ENCODE measurements around the gene QPCT.
A peak's percentile ranks its signal among the peaks of the same experiment; 100 is the strongest.
"Not testable (repeated sequence)": the region's sequence is repeated elsewhere in the genome, so short reads cannot be mapped to it uniquely, and the experiment has no call there.

Gene QPCT

GRCh38 chr2:37391711-37392110 is 47.3 kb downstream of the QPCT start:
- no peak for DNase-seq (ENCODE audit: low spot score)

- no peak for DNase-seq (ENCODE audit: low spot score)
Measured at GRCh38 chr2:37392428-37392827, 48.0 kb downstream of the QPCT start.

- DNase-seq (ENCODE audit: low spot score): no peak
Measured at GRCh38 chr2:37394263-37394662, 49.8 kb downstream of the QPCT start.

- no peak for DNase-seq (ENCODE audit: low spot score)
Measured at GRCh38 chr2:37394796-37395555, 50.5 kb downstream of the QPCT start.

- no peak for DNase-seq (ENCODE audit: low spot score)
Measured at GRCh38 chr2:37396890-37397565, 52.6 kb downstream of the QPCT start.

DNA sequence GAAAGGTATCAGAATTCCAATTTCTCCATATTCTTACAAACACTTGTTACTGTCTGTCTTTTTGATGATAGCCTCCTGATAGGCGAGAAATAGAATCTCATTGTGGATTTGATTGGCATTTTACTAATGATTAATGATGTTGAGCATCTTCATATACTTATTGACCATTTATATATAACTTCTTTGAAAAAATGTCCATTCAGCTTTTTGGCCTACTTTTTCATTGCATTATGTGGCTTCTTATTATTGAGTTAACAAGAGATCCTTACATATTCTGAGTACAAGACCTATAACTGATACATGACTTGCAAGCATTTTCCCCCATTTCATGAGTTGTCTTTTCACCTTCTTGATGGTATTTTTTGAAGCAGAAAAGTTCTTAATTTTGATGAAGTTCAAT is 54.6 kb downstream of the QPCT start:
- DNase-seq (ENCODE audit: low spot score): no peak

- DNase-seq (ENCODE audit: low spot score): no peak
Measured at GRCh38 chr2:37400041-37400440, 55.6 kb downstream of the QPCT start.

DNA sequence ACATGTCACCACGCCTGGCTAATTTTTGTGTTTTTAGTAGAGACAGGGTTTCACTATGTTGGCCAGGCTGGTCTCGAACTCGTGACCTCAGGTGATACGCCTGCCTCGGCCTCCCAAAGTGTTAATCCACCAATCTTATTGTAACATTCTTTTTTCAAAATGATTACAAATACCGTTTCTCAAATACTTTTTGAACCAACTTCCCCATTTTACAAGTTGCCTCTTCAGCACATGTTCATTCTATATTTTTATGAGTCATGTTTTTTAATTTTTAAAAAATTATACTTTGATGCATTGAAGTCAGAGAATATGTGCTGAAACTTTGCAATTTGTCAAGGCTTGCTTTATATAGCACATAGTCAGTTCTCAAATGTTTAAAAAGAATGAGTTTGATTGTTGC is 58.2 kb downstream of the QPCT start:
- no peak for DNase-seq (ENCODE audit: low spot score)

GRCh38 chr2:37405781-37406180 is 61.4 kb downstream of the QPCT start:
- DNase-seq (ENCODE audit: low spot score): no peak

GRCh38 chr2:37412231-37412630 is 67.8 kb downstream of the QPCT start:
- no peak for DNase-seq (ENCODE audit: low spot score)

- not testable (repeated sequence) for DNase-seq (ENCODE audit: low spot score)
Measured at GRCh38 chr2:37413911-37414469, 69.6 kb downstream of the QPCT start.

DNA sequence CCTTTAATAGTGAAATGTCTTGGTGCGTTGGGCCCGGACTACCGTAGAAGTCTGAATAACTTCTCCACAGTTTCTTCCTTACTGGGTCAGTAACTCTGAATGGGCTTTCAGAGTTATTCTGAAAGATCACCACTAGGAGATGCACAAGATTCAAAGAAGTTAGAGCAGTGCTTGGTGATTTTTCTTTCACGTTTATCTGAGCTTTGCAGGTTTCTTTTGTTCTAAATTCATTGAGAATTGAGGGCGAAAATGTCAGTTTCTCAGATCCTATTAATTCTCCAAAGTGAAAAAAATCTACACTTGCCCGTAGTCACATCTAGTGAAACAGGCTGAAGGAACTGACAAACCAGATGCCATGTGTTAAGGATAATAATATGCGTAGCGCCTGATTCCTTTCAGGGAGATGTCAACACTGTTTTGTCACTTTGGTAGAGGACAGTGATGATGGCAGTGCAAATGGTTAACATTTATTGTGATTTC is 70.1 kb downstream of the QPCT start:
- peak; percentile 26 for DNase-seq (ENCODE audit: low spot score)

DNA sequence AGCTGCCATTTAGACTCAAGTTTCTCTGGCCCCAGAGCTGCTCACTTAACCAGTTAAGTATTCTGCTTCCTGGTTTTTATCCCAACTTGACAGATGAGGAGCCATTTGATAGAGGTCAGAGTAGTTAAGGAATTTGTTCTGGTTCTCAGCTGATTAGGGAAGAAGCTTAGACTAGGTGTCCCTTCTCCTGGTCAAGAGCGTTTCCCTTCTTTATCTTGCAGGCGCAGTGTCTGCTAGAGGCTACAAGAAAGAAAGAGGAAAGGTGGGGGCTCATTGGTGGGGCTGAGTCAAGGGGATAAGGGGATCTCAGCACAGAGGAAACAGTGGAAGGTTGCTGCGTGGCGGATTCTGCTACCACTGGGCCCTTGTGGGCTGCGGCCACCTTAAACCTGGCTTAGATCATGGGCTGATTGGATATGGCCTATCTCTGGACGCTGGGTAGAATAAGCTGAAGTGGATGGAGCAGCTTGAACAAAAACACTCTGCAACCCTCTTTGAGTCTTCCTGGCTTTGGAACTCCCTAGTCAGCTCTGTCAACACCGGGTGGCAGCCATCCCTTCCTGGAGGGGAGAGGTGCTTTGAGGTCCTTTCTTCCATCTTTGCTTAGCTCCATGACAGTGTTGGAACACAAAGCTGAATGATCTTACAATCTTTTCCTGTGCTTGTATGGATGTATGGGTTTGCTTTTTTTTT is 70.8 kb downstream of the QPCT start:
- no peak for DNase-seq (ENCODE audit: low spot score)

DNA sequence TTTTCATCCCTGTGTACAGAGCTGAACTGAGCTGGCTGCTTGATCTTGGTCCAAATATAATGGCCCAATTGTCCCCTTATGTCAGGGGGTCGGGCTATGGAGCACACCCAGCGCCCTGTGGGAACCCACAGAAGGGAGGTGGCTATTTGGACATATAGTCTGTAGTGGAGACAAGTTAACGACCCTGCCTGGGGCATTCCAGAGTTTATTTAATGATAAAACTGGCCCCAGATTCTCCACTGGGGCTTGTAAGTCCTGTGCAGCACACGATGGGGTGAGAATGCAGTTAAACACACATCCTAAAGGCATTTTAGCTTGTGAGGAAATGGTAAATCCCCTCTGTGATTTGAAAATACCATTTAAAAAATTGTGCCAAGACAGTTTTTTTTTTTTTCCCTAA is 72.9 kb downstream of the QPCT start:
- DNase-seq (ENCODE audit: low spot score): no peak

DNA sequence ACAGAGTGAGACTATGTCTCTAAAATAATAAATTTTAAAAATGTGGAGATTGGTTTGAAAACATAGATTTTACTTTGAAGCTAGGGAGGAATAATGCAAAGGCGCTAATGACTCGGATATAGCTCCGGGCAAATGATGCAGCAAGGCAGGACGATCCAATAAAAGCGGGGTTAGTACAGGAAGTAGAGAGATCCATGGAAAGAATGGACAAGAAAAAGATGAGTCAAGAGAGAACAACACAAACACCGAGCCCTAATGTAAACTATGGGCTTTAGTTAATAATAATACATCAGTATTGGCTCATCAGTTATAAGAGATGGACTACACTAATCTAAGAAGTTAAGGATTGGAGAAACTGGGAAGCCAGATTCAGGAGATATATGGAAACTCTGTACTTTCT is 74.5 kb downstream of the QPCT start:
- DNase-seq (ENCODE audit: low spot score): no peak

DNA sequence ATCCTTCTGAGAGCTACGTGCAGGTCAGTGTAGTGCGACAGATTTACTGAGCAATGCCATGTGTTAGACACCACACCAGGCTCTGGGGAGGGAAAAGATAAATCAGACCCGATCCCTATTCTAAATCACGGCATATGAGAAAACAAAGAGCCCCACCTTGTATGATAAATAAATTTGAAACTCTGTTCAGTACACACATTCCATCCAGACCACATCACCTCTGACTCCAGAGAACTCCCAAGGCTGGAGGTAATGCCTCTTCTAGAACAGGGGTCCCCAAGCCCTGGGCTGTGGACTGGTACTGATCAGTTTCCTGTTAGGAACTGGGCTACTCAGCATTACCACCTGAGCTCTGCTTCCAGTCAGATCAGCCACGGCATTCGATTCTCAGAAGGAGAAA is 77.3 kb downstream of the QPCT start:
- no peak for DNase-seq (ENCODE audit: low spot score)

GRCh38 chr2:37422816-37423215 is 78.4 kb downstream of the QPCT start:
- DNase-seq (ENCODE audit: low spot score): no peak
